Stimulated activated CD8-positive, alpha-beta memory T cell treated with anti-CD3 and anti-CD28 coated beads, Interleukin-2, amount 100 ng/mL, for 48 hours (primary cell): Measurements from ENCODE around the gene PIM1.
"Not testable (repeated sequence)": the region's sequence is repeated elsewhere in the genome, so short reads cannot be mapped to it uniquely, and the experiment has no call there.

Source experiments
- DNase-seq, 2 donors: peaks; one replicate each; pipeline ENCODE4 v3.0.0-alpha.2; 2020; ENCODE audit warnings: low read depth in 2 of 2

PIM1 gene

GRCh38 chr6:37169496-37170272 lies at the start of gene PIM1:
PIM1 (plus strand) TSS chr6:37170152; CDS start chr6:37170576, 424 bp downstream.
- DNase-seq = peak; percentile 99 to 100

GRCh38 chr6:37121556-37121955 lies 48.4 kb upstream of the PIM1 start:
- DNase-seq = no peak

- DNase-seq = no peak
Observed at GRCh38 chr6:37122861-37123260, 47.1 kb upstream of the PIM1 start.

- DNase-seq = no peak
Observed at GRCh38 chr6:37123957-37124729, 45.8 kb upstream of the PIM1 start.

- no peak for DNase-seq
Observed at GRCh38 chr6:37125774-37126492, 44.0 kb upstream of the PIM1 start.

- DNase-seq = no peak
Observed at GRCh38 chr6:37126493-37126958, 43.4 kb upstream of the PIM1 start.

- no peak for DNase-seq
Observed at GRCh38 chr6:37126961-37127616, 42.9 kb upstream of the PIM1 start.

- no peak for DNase-seq
Observed at GRCh38 chr6:37127961-37128862, 41.7 kb upstream of the PIM1 start.

GRCh38 chr6:37128863-37129443 lies 41.0 kb upstream of the PIM1 start:
- DNase-seq = not testable (repeated sequence)

GRCh38 chr6:37129566-37129965 lies 40.4 kb upstream of the PIM1 start:
- DNase-seq = no peak

GRCh38 chr6:37130704-37131103 lies 39.2 kb upstream of the PIM1 start:
- no peak for DNase-seq

GRCh38 chr6:37131104-37131959 lies 38.6 kb upstream of the PIM1 start:
- no peak for DNase-seq

GRCh38 chr6:37131960-37132253 lies 38.0 kb upstream of the PIM1 start:
- DNase-seq = no peak

- no peak for DNase-seq
Observed at GRCh38 chr6:37134036-37134395, 35.9 kb upstream of the PIM1 start.

- DNase-seq = no peak
Observed at GRCh38 chr6:37134396-37135191, 35.4 kb upstream of the PIM1 start.

- DNase-seq = no peak
Observed at GRCh38 chr6:37135835-37136694, 33.9 kb upstream of the PIM1 start.

GRCh38 chr6:37136821-37137200 lies 33.1 kb upstream of the PIM1 start:
- no peak for DNase-seq
